HCT116 (cell line): Measurements from ENCODE around the gene NXPH1. TPM values are rescaled to one million over a fixed set of nuclear protein-coding genes. Genes with fewer than 3 reads are reported as not detected.

ENCODE experiments used
- ATAC-seq: fragments of 200-7000 bp; cut with Tn5 transposase; 2 replicates; pipeline ENCODE4 v1.9.1; 2020; ENCODE audit warnings: mild to moderate bottlenecking, moderate library complexity
- BruUV-seq: library from RNA; stranded (reverse); fragments of 400-500 nt; replicated peaks from 2 replicates; lab custom pipeline; 2021; lab: Mats Ljungman, UMichigan
- CTCF ChIA-PET: fragments of 300-600 bp; sonication (Branson Sonifier 250); formaldehyde crosslinking; loops from one replicate; lab custom pipeline; 2021; ENCODE audit warnings: antibody characterized with exemption; lab: Charles Lee
- POLR2A ChIA-PET: fragments of 300-600, 350-600 bp; sonication (Branson Sonifier 250); formaldehyde crosslinking; loops from one replicate; lab custom pipeline; 2021; ENCODE audit warnings: antibody characterized with exemption; lab: Charles Lee
- RAD21 ChIA-PET, 2 experiments: fragments of 300-600 bp; sonication (Branson Sonifier 250); formaldehyde crosslinking; loops; one replicate each; lab custom pipeline; 2023; ENCODE audit warnings: low total read pairs in 2 of 2; ENCODE audit not compliant: uncharacterized antibody in 2 of 2, unreplicated experiment in 2 of 2, low non-redundant PET in 1 of 2; lab: Charles Lee
- DNase-seq: peaks from one replicate; pipeline ENCODE4 v3.0.0-alpha.2; 2010; ENCODE audit warnings: low read depth, low spot score
- H2AFZ ChIP-seq: fragments of 200-600 bp; shearing (Covaris generic), sonication (generic); 2 replicates; pipeline ENCODE4 v1.6.1; 2017; ENCODE audit warnings: low read depth, mixed run types, mixed read lengths, antibody characterized with exemption, low read length; ENCODE audit not compliant: poor library complexity, severe bottlenecking
- H3K27ac ChIP-seq: 2 replicates; pipeline ENCODE4 v1.5.1; 2012; ENCODE audit warnings: low read depth, low read length
- H3K27me3 ChIP-seq: fragments of 200-600 bp; sonication (generic); 2 replicates; pipeline ENCODE4 v1.6.1; 2016; ENCODE audit warnings: mixed run types, low read length, mixed read lengths; ENCODE audit not compliant: insufficient read depth
- H3K36me3 ChIP-seq, 2 experiments: fragments of 200-500 bp in 1 of 2; fragments of 200-600 bp in 1 of 2; sonication (Bioruptor generic) in 1 of 2; sonication (generic) in 1 of 2; 2 replicates each; pipeline versions ENCODE4 v1.5.1 to v1.6.1; 2014 to 2016; ENCODE audit warnings: low read length in 2 of 2, inconsistent platforms in 1 of 2, mixed read lengths in 1 of 2, mixed run types in 1 of 2; ENCODE audit not compliant: insufficient read depth in 2 of 2, control insufficient read depth in 1 of 2
- H3K4me1 ChIP-seq, 2 experiments: fragments of 200-600 bp in 1 of 2; sonication (generic) in 1 of 2; 2 replicates each; pipeline versions ENCODE4 v1.5.1 to v1.6.1; 2012 to 2017; ENCODE audit warnings: low read length in 2 of 2, inconsistent platforms in 1 of 2, mild to moderate bottlenecking in 1 of 2, mixed read lengths in 1 of 2, mixed run types in 1 of 2, moderate library complexity in 1 of 2; ENCODE audit not compliant: insufficient read depth in 2 of 2, control insufficient read depth in 1 of 2
- H3K4me2 ChIP-seq: fragments of 200-600 bp; sonication (generic); 2 replicates; pipeline ENCODE4 v1.6.1; 2017; ENCODE audit warnings: mixed run types, low read length, mixed read lengths
- H3K4me3 ChIP-seq, 2 experiments: fragments of 200-600 bp in 1 of 2; sonication (generic) in 1 of 2; replicated peaks in 1 of 2; 2 replicates each; pipeline ENCODE4 v1.5.1; 2011 to 2016; ENCODE audit warnings: low read length in 2 of 2, control low read depth in 1 of 2, low read depth in 1 of 2, mild to moderate bottlenecking in 1 of 2, mixed read lengths in 1 of 2, mixed run types in 1 of 2
- H3K79me2 ChIP-seq: fragments of 200-600 bp; sonication (generic); 2 replicates; pipeline ENCODE4 v1.6.1; 2017; ENCODE audit warnings: mild to moderate bottlenecking, mixed run types, low read length, moderate library complexity, mixed read lengths; ENCODE audit not compliant: insufficient read depth
- H3K9ac ChIP-seq: fragments of 200-600 bp; sonication (generic); 2 replicates; pipeline ENCODE4 v1.6.1; 2016; ENCODE audit warnings: low read length, mixed read lengths
- H3K9me2 ChIP-seq: fragments of 200-600 bp; sonication (generic), shearing (Covaris generic); 2 replicates; pipeline ENCODE4 v1.6.1; 2017; ENCODE audit warnings: mixed run types, mild to moderate bottlenecking, moderate library complexity; ENCODE audit not compliant: insufficient read depth
- H3K9me3 ChIP-seq, 2 experiments: fragments of 200-500 bp in 1 of 2; fragments of 200-600 bp in 1 of 2; sonication (Bioruptor generic) in 1 of 2; sonication (generic) in 1 of 2; 2 replicates each; pipeline ENCODE4 v1.6.1; 2014 to 2017; ENCODE audit warnings: low read length in 2 of 2, mixed read lengths in 2 of 2, inconsistent platforms in 1 of 2, low read depth in 1 of 2, mild to moderate bottlenecking in 1 of 2, mixed run types in 1 of 2, moderate library complexity in 1 of 2; ENCODE audit not compliant: control insufficient read depth in 1 of 2, insufficient read depth in 1 of 2
- H4K20me1 ChIP-seq: fragments of 200-600 bp; sonication (generic), shearing (Covaris generic); 2 replicates; pipeline ENCODE4 v1.6.1; 2017; ENCODE audit warnings: mixed run types, mild to moderate bottlenecking, moderate library complexity; ENCODE audit not compliant: insufficient read depth
- CBX3 ChIP-seq: IDR thresholded peaks from 2 replicates; pipeline ENCODE4 v1.6.1; 2012; ENCODE audit warnings: low read depth
- CEBPB ChIP-seq: IDR thresholded peaks from 2 replicates; pipeline ENCODE4 v1.6.1; 2012; ENCODE audit warnings: low read depth
- CTCF ChIP-seq, 3 experiments: fragments of 200-600 bp in 1 of 3; sonication (generic) in 1 of 3; IDR thresholded peaks in 2 of 3; conservative IDR thresholded peaks in 1 of 3; 2 replicates each; pipeline ENCODE4 v1.5.1; 2012 to 2017; ENCODE audit warnings: low read depth in 2 of 3, low read length in 2 of 3, antibody characterized with exemption in 1 of 3, borderline replicate concordance in 1 of 3, control low read depth in 1 of 3, mild to moderate bottlenecking in 1 of 3, mixed read lengths in 1 of 3, mixed run types in 1 of 3, moderate library complexity in 1 of 3; ENCODE audit not compliant: insufficient read depth in 1 of 3
- EGR1 ChIP-seq: IDR thresholded peaks from 2 replicates; pipeline ENCODE4 v1.6.1; 2012; ENCODE audit warnings: low read depth
- ELF1 ChIP-seq: IDR thresholded peaks from 2 replicates; pipeline ENCODE4 v1.6.1; 2012; ENCODE audit warnings: low read depth, borderline replicate concordance
- EZH2 ChIP-seq: fragments of 200-600 bp; sonication (generic); IDR thresholded peaks from 2 replicates; pipeline ENCODE4 v1.6.1; 2017; ENCODE audit warnings: antibody characterized with exemption, mixed run types
- FOSL1 ChIP-seq: IDR thresholded peaks from 2 replicates; pipeline ENCODE4 v1.6.1; 2012; ENCODE audit warnings: low read depth
- JUND ChIP-seq: IDR thresholded peaks from 2 replicates; pipeline ENCODE4 v1.6.1; 2012
- MAX ChIP-seq: IDR thresholded peaks from 2 replicates; pipeline ENCODE4 v1.6.1; 2012
- POLR2A ChIP-seq: IDR thresholded peaks from 2 replicates; pipeline ENCODE4 v1.7.0; 2011; ENCODE audit warnings: borderline replicate concordance; ENCODE audit not compliant: insufficient read depth, insufficient read length; ENCODE audit errors: extremely low read depth
- POLR2AphosphoS5 ChIP-seq: IDR thresholded peaks from 2 replicates; pipeline ENCODE4 v1.6.1; 2011; ENCODE audit warnings: mild to moderate bottlenecking, low read depth, low read length, moderate library complexity
- REST ChIP-seq: IDR thresholded peaks from 2 replicates; pipeline ENCODE4 v1.6.1; 2012; ENCODE audit warnings: low read depth
- SIN3A ChIP-seq: IDR thresholded peaks from 2 replicates; pipeline ENCODE4 v1.6.1; 2012; ENCODE audit warnings: low read depth
- TCF7L2 ChIP-seq: IDR thresholded peaks from 2 replicates; pipeline ENCODE4 v1.7.0; 2011; ENCODE audit warnings: borderline replicate concordance, inconsistent platforms; ENCODE audit not compliant: insufficient read depth, insufficient read length; ENCODE audit errors: extremely low read depth
- YY1 ChIP-seq: IDR thresholded peaks from 2 replicates; pipeline ENCODE4 v1.6.1; 2011; ENCODE audit warnings: low read length, low read depth, moderate library complexity, mild to moderate bottlenecking; ENCODE audit not compliant: insufficient replicate concordance; ENCODE audit errors: extremely low read depth
- ZBTB33 ChIP-seq: IDR thresholded peaks from 2 replicates; pipeline ENCODE4 v1.6.1; 2011; ENCODE audit warnings: mild to moderate bottlenecking, low read length, moderate library complexity; ENCODE audit not compliant: insufficient replicate concordance; ENCODE audit errors: extremely low read depth
- ZFX ChIP-seq: fragments of 450-650 bp; IDR thresholded peaks from 2 replicates; pipeline ENCODE4 v1.6.1; 2017
- ZNF274 ChIP-seq: fragments of 200-500 bp; sonication (Bioruptor generic); IDR thresholded peaks from 2 replicates; pipeline ENCODE4 v1.6.1; 2014; ENCODE audit warnings: mild to moderate bottlenecking, low read depth, low read length, inconsistent platforms
- intact Hi-C: fragments of 100-400 bp; cut with micrococcal nuclease; formaldehyde crosslinking; loops from 2 replicates; pipeline ENCODE4 v1.10.0; 2022
- total RNA-seq: library from RNA; stranded (reverse); gene quantifications from one replicate; pipeline ENCODE4 v1.2.1, GENCODE V29; 2021; ENCODE audit not compliant: unreplicated experiment

Gene NXPH1
- total RNA-seq, 1 experiment from 2014 or later: 0.17 TPM

GRCh38 chr7:8515640-8516185 lies 82.3 kb downstream of the NXPH1 start:
- H4K20me1 ChIP-seq: no peaks in the 10 kb centered on the region
- H3K27me3 ChIP-seq: 0 out of 2 replicates have a peak, but pooled peaks cover 4% of the 10 kb centered on the region
- no peak overlapping the region for H3K9ac ChIP-seq
- intact Hi-C loops: no loop called here
- no peaks in the 10 kb centered on the region; a peak in 1 of 4 replicates for H3K4me1 ChIP-seq
- H3K9me3 ChIP-seq: no peaks in the 10 kb centered on the region
- H3K4me2 ChIP-seq: no peak overlapping the region
- ATAC-seq (no peak), DNase-seq (no peak)
- POLR2A ChIA-PET: no interaction called here
- H3K27ac ChIP-seq: no peak overlapping the region
- TF ChIP-seq YY1 (no peak), MAX (no peak), POLR2A (no peak), REST (no peak), ZFX (no peak), JUND (no peak), EZH2 (no peak), CTCF (IDR thresholded peaks at IDR 0.05 in 2 of 3, conservative IDR thresholded peaks at IDR 0.05 in 1 of 3; ENCODE audit: borderline replicate concordance in 1 of 3, insufficient read depth in 1 of 3, low read depth in 2 of 3, low read length in 2 of 3) (no peak), ELF1 (no peak), POLR2AphosphoS5 (no peak), FOSL1 (no peak), CEBPB (no peak), ZBTB33 (no peak), CBX3 (no peak), EGR1 (no peak), SIN3A (no peak), TCF7L2 (no peak), ZNF274 (no peak)
- H3K36me3 ChIP-seq: no peaks in the 10 kb centered on the region
- RAD21 ChIA-PET: no interaction called here
- no peak overlapping the region for H2AFZ ChIP-seq
- CTCF ChIA-PET: no interaction called here
- H3K4me3 ChIP-seq: no peak overlapping the region
- no peaks in the 10 kb centered on the region for H3K9me2 ChIP-seq
- no peaks in the 10 kb centered on the region for H3K79me2 ChIP-seq
- no TSS peak for BruUV-seq
